ENCODE measurements around the gene SCGB2A2. TPM values are rescaled to one million over a fixed set of nuclear protein-coding genes. Genes with fewer than 3 reads are reported as not detected.

SCGB2A2 gene
- total RNA-seq = not detected

- no peaks in the 10 kb centered on the region for H3K36me3 ChIP-seq
- H3K27me3 ChIP-seq = peaks cover 18% of the 10 kb centered on the region
- 16 to 73% methylated on average over 2 to 10 of the region's 10 CpGs for WGBS, 2 donors (ENCODE audit: low coverage in 1 of 2)
- H3K4me3 ChIP-seq = no peak within 1 kb of the TSS
- no peaks in the 10 kb centered on the region for H3K9me3 ChIP-seq
- no peaks in the 10 kb centered on the region for H3K4me1 ChIP-seq
- intact Hi-C loops (cut with DNase I; ENCODE audit: low total_unique reads) = no loop called here
- TF ChIP-seq, protein P1, sequence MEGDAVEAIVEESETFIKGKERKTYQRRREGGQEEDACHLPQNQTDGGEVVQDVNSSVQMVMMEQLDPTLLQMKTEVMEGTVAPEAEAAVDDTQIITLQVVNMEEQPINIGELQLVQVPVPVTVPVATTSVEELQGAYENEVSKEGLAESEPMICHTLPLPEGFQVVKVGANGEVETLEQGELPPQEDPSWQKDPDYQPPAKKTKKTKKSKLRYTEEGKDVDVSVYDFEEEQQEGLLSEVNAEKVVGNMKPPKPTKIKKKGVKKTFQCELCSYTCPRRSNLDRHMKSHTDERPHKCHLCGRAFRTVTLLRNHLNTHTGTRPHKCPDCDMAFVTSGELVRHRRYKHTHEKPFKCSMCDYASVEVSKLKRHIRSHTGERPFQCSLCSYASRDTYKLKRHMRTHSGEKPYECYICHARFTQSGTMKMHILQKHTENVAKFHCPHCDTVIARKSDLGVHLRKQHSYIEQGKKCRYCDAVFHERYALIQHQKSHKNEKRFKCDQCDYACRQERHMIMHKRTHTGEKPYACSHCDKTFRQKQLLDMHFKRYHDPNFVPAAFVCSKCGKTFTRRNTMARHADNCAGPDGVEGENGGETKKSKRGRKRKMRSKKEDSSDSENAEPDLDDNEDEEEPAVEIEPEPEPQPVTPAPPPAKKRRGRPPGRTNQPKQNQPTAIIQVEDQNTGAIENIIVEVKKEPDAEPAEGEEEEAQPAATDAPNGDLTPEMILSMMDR (IDR thresholded peaks at IDR 0.05) = peak in 3 of 5 experiments; percentile 23 to 28 (median 26)
- no peak for TF ChIP-seq POLR2A (IDR thresholded peaks at IDR 0.05)
- in situ Hi-C loops (cut with MboI; ENCODE audit: low pct_ligation_motif_present in 1 of 4, low pct_unique_long_range_greater_than_20kb in 1 of 4, low sequenced_read_pairs in 3 of 4) = no loop called here
- no peak for DNase-seq
- H3K27ac ChIP-seq = no peak within 1 kb of the TSS
These were observed at the start of gene SCGB2A2 for GRCh38 chr11:62269654-62270278. Gene SCGB2A2 (plus strand): TSS chr11:62270158. CDS start chr11:62270217, 59 bp downstream.

GRCh38 chr11:62221498-62221897, 48.5 kb upstream of the SCGB2A2 start:
- Histone ChIP-seq H3K27ac (no peak overlapping the region), H3K27me3 (no peaks in the 10 kb centered on the region), H3K36me3 (no peaks in the 10 kb centered on the region), H3K4me1 (no peaks in the 10 kb centered on the region), H3K4me3 (no peak overlapping the region), H3K9me3 (peaks cover 25 to 31% of the 10 kb centered on the region in 2 donors)
- WGBS, 2 donors (ENCODE audit: low coverage in 1 of 2) = 88 to 90% methylated on average over 3 of the region's 3 CpGs
- DNase-seq = no peak
- TF ChIP-seq EP300 (IDR thresholded peaks at IDR 0.05; ENCODE audit: low read depth) (no peak), POLR2A (IDR thresholded peaks at IDR 0.05) (no peak), POLR2AphosphoS5 (IDR thresholded peaks at IDR 0.05) (no peak)
- TF ChIP-seq, protein P1 (IDR thresholded peaks at IDR 0.05) = no peak
- in situ Hi-C loops (cut with MboI; ENCODE audit: low pct_ligation_motif_present in 1 of 4, low pct_unique_long_range_greater_than_20kb in 1 of 4, low sequenced_read_pairs in 3 of 4) (loop anchor here in 1 of 4 donors (25.0 kb wide), 1 partner anchor 91 kb away; no protein-coding TSS in a partner anchor), intact Hi-C loops (cut with DNase I; ENCODE audit: low total_unique reads) (no loop called here)

DNA sequence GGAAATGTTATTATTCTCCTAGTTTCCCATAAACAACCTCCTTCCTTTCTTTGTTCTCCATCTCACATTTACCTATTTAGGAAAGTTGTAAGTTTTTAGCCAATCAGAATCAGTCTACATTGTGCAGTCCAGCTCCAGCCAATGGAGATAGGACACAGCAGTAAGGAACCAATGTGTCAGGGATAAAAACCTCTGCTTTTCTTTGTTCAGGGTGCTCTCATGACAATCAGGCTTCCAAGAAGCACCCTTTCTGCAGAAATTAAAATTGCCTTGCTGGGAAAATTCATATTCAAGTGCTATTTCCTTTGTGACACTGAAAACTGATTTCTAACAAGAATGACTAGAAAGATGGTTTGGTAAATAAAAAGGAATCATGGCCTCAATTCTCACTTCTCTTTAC, 46.9 kb upstream of the SCGB2A2 start:
- no peaks in the 10 kb centered on the region for H3K4me1 ChIP-seq
- H3K4me3 ChIP-seq = no peak overlapping the region
- no peak for TF ChIP-seq POLR2AphosphoS5 (IDR thresholded peaks at IDR 0.05)
- no peak for TF ChIP-seq EP300 (IDR thresholded peaks at IDR 0.05; ENCODE audit: low read depth)
- no peak for TF ChIP-seq POLR2A (IDR thresholded peaks at IDR 0.05)
- TF ChIP-seq, protein P1 (IDR thresholded peaks at IDR 0.05) = no peak
- intact Hi-C loops (cut with DNase I; ENCODE audit: low total_unique reads) = no loop called here
- H3K27ac ChIP-seq = no peak overlapping the region
- H3K27me3 ChIP-seq = peaks cover 3% of the 10 kb centered on the region
- in situ Hi-C loops (cut with MboI; ENCODE audit: low pct_ligation_motif_present in 1 of 4, low pct_unique_long_range_greater_than_20kb in 1 of 4, low sequenced_read_pairs in 3 of 4) = loop anchor here in 1 of 4 donors (25.0 kb wide), 1 partner anchor 89 kb away; no protein-coding TSS in a partner anchor
- H3K9me3 ChIP-seq = peaks cover 25 to 31% of the 10 kb centered on the region in 2 donors
- no peaks in the 10 kb centered on the region for H3K36me3 ChIP-seq
- DNase-seq = no peak

DNA sequence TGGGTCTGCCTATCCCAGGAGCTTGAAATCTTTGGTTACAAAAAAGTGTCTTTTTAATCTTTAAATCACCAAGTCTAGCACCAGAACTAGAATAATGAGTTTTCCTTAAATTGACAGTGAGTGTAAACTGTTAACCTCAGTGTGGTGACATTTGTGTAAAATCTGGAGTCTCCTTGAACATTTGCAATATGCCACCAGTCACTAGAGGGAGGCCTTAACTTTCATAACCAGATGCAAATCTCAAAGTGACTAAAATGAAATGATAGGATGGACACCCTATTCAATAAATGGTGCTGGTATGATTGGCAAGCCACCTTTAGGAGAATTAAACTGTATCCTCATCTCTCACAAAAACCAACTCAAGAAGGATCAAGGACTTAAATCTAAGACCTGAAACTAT, 36.2 kb upstream of the SCGB2A2 start:
- no peak for TF ChIP-seq POLR2AphosphoS5 (IDR thresholded peaks at IDR 0.05)
- TF ChIP-seq POLR2A (IDR thresholded peaks at IDR 0.05) = no peak
- no peak for TF ChIP-seq EP300 (IDR thresholded peaks at IDR 0.05; ENCODE audit: low read depth)
- TF ChIP-seq, protein P1 (IDR thresholded peaks at IDR 0.05) = no peak
- in situ Hi-C loops (cut with MboI; ENCODE audit: low pct_ligation_motif_present in 1 of 4, low pct_unique_long_range_greater_than_20kb in 1 of 4, low sequenced_read_pairs in 3 of 4) (no loop called here), intact Hi-C loops (cut with DNase I; ENCODE audit: low total_unique reads) (no loop called here)
- Histone ChIP-seq H3K4me3 (no peak overlapping the region), H3K9me3 (no peaks in the 10 kb centered on the region), H3K36me3 (no peaks in the 10 kb centered on the region), H3K4me1 (no peaks in the 10 kb centered on the region), H3K27me3 (peaks cover 14% of the 10 kb centered on the region), H3K27ac (no peak overlapping the region)
- no peak for DNase-seq
